HL-60 (cell line): ENCODE results near the gene ZG16B.

Experiments used
- CTCF ChIP-seq: IDR thresholded peaks from one replicate; pipeline ENCODE4 v1.5.1; 2011; ENCODE audit warnings: low read length, control low read depth, inconsistent platforms; ENCODE audit not compliant: insufficient read depth
- POLR2AphosphoS5 ChIP-seq: IDR thresholded peaks from 2 replicates; pipeline ENCODE4 v1.6.1; 2012; ENCODE audit warnings: low read depth
- REST ChIP-seq: IDR thresholded peaks from 2 replicates; pipeline ENCODE4 v1.6.1; 2012; ENCODE audit warnings: low read depth; ENCODE audit not compliant: insufficient replicate concordance

DNA sequence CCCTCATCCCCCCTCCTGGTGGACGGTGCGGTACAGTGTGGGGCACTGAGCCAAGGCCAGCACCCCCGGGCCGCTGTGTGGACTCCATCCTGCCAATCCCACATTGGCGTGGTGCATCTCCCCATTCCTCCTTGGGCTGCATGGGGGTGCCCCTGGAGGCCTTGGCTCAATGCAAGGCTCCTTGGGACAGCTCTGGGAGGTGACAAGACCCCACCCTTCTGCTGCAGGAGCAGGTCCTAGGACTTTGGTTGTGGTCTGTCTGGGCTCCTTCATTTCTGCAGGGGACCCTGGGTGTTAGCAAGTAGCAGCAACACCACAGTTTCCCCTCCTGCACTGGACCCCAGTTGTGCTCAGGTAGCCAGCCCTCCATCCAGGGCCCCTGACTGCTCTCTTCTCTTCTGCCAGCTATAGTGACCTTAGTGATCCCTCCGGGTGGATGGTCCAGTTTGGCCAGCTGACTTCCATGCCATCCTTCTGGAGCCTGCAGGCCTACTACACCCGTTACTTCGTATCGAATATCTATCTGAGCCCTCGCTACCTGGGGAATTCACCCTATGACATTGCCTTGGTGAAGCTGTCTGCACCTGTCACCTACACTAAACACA, 11.7 kb upstream of the ZG16B start:
- TF ChIP-seq CTCF (no peak), REST (no peak), POLR2AphosphoS5 (no peak)
